Fibroblast of skin of right quadriceps (primary cell): ENCODE results near the gene ZNF132.
A peak's percentile ranks its signal among the peaks of the same experiment; 100 is the strongest.
"Not testable (repeated sequence)": the region's sequence is repeated elsewhere in the genome, so short reads cannot be mapped to it uniquely, and the experiment has no call there.

Experiments used
- DNase-seq: peaks from one replicate; pipeline ENCODE4 v3.0.0-alpha.2; 2013

ZNF132 gene

DNA sequence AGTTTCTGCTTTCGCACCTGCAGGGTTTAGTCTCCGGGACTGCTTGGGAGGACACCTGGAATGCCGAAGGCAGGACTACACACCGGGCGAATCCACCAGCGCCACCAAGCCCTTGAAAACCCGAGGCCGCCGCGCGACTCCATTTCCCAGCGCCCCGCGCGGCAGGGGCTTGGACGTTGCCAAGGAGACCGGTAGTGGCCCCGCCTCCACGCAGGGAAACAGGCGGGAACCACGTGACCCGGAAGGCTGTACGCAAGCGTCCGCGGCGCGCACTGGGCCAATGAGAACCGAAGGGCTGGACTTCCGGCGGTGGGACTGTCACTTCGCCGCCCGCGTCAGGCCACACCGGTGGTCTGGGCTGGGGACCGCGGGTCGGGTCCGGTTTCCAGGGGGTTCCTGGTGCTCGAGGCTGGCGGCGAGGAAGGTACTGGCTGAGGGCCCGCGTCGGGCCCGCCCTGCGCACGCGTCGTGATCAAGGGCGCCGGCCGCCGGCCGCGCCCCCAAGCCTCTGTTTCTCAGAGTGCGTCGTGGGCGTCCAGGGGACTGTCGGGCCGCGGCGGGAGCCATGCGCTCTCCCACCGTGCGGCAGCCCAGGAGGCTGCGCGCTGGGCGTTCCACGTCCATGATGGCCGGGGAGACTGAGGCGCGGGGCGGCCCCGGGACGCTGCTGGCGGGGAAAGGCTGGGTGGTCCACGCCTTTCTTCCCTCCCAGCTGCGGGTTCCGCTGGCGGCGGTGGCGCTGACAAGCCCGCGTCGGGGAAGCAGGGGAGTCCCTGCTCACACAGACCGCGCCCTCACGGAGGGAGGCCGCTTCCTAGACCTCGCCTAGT is 27.0 kb upstream of the ZNF132 start, which contains the start of gene ZNF324:
Gene ZNF324 (plus strand): TSS at position 321 of the 830 bp plus-strand sequence. CDS start 2,106 bp downstream, outside the sequence.
- peak; percentile 94 for DNase-seq

DNA sequence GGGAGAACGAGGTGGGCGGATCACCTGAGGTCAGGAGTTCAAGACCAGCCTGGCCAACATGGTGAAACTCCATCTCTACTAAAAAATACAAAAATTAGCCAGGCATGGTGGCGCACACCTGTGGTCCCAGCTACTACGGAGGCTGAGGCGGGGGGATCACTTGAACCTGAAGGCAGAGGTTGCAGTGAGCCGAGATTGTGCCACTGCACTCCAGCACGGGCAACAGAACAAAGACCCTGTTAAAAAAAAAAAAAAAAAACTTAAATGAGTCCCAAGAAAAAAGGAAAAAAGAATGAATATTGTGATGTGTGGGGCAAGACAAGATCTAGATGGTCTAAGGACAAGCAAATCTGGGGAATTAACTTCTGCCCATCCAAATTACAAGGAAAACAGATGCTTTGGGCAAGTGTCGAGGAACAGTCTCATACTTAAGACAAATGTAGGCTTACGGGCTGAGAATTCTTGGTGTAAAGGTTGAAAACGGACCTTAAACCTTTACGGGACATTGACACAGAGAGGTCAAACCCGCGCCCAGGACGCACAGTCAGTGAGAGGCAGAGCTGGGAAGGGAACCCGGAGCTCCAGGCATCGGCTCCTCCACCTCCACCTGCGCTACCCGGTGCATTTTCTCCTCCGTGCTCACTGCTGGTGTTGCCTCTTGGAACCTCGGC is 26.3 kb upstream of the ZNF132 start:
- DNase-seq = no peak

DNA sequence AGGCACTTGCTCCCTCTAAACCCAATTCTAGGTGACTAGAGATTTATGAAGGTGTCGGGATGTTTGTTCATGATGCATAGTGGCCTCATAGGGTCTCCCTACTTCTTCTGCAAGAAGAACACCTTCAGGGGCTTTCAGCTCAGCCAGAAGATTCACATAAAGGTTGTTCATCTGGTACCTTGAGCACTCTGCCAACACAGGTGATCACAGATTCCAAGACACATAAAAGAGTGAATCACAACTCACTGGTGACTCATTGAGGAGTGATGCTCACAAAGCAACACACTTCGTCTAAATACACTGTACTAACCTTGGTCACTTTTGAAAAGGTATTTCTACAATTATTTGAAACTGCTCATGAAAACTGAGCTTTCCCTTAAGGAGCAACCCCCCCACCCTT is 20.1 kb upstream of the ZNF132 start:
- DNase-seq = no peak

DNA sequence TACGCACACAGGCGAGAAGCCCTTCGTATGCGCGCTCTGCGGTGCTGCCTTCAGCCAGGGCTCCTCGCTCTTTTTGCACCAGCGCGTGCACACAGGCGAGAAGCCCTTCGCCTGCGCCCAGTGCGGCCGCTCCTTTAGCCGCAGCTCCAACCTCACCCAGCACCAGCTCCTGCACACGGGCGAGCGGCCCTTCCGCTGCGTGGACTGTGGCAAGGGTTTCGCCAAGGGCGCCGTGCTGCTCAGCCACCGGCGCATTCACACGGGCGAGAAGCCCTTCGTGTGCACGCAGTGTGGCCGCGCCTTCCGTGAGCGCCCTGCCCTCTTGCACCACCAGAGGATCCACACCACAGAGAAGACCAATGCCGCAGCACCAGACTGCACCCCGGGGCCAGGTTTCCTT is 16.2 kb upstream of the ZNF132 start:
- DNase-seq = no peak

DNA sequence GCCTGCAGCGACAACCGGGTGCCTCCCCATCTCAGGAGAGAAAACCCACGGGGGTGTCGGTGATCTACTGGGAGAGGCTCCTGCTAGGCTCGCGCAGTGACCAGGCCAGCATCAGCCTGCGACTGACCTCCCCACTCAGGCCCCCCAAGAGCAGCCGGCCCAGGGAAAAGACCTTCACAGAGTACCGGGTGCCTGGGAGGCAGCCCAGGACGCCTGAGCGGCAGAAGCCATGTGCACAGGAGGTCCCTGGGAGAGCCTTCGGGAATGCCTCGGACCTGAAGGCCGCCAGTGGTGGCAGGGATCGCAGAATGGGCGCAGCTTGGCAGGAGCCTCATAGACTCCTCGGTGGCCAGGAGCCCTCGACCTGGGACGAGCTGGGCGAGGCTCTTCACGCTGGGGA is 15.4 kb upstream of the ZNF132 start:
- DNase-seq = no peak

DNA sequence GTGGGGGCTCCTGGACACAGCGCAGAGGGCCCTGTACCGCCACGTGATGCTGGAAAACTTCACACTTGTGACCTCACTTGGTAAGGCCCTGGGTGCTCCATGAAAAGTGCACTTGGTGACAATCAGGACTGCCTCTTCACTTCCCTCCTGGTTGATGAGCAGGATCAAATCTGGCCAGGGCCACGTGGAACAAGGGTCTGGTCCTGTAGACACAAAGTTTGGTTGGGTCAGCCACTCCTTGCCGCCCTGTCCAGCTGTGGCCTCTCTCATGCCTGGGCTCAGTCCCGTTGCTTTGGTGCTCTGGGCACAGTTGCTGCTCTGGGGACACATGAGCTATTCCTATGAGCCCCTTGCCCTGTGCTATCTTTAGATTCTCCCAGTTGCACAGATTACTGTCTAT is 13.8 kb upstream of the ZNF132 start:
- no peak for DNase-seq

DNA sequence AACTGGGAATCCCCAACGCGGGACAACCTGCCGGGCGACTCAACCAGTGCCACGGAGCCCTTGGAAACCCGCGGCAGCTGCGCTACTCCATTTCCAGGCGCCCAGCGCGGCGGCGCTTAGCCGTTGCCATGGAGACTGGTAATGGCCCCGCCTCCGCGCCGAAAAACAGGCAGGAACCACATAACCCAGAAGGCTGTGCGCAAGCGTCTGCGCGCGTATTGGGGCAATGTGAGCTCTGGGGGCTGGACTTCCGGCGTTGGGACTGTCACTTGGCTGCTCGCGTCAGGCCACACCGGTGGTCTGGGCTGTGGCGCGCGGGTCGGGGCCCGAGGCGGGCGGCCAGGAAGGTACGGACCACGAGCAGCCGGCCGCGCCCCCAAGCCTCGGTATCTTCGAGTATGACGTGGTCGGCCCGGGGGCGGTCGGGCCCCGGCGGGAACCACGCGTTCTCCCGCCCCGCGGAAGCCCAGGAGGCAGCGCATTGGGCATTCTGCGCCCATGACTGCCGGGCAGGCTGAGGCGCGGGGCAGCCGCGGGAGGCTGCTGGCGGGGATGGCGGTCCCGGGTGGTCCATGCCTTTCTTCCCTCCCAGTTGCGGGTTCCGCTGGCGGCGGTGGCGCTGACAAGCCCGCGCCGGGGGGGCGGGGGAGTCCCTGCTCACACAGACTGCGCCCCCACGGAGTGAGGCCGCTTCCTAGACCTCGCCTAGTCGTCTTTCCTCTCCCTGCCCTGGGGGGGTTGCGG is 11.6 kb upstream of the ZNF132 start, which contains the start of gene ZNF324B:
Gene ZNF324B (plus strand): TSS at position 265 of the 744 bp plus-strand sequence. CDS start 2,080 bp downstream, outside the sequence.
- DNase-seq = peak; percentile 93

DNA sequence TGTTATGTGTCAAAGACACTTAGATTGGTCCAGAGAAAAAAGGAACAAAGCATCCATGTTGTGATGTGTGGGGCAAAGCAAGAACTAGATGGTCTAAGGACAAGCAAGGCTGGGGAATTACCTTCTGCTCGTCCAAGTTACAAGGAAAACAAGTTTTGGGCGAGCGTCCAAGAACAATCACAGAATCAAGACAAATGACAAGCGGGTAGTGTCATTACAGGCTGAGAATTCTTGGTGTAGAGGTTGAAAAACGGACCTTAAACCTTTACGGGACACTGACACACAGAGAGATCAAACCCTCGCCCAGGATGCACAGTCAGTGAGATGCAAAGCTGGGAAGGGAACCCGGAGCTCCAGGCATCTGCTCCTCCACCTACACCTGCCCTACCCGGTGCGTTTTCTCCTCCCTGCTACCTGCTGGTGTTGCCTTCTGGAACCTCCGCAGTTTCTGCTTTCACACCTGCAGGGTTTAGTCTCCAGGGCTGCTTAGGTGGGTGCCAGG is 11.0 kb upstream of the ZNF132 start:
- no peak for DNase-seq

DNA sequence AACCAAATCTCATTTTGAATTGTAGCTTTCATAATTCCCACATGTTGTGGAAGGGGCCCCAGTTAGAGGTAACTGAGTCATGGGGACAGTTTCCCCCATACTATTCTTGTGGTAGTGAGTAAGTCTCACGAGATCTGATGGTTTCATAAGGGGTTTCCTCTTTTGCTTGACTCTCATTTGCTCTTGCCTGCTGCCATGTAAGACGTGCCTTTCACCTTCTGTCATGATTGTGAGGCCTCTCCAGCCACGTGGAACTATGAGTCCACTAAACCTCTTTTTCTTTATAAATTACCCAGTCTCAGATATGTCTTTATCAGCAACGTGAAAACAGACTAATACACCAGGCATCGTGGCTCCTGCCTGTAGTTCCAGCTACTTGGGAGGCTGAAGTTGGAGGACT is 10.0 kb upstream of the ZNF132 start:
- not testable (repeated sequence) for DNase-seq

DNA sequence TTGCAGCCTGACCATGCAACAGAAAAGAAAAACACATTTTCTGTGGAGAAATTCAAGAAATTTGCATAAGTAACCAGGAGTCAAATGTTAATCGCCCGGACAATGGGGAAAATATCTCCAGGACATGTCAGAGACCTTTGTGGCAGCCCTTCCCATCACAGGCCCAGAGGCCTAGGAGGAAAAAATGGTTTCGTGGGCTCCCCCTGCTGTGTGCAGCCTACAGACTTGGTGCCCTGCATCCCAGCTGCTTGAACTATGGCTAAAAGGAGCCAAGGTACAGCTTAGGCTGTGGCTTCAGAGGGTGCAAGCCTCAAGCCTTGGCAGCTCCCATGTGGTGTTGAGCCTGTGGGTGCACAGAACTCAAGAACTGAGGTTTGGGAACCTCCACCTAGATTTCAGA is 8.9 kb upstream of the ZNF132 start:
- not testable (repeated sequence) for DNase-seq

DNA sequence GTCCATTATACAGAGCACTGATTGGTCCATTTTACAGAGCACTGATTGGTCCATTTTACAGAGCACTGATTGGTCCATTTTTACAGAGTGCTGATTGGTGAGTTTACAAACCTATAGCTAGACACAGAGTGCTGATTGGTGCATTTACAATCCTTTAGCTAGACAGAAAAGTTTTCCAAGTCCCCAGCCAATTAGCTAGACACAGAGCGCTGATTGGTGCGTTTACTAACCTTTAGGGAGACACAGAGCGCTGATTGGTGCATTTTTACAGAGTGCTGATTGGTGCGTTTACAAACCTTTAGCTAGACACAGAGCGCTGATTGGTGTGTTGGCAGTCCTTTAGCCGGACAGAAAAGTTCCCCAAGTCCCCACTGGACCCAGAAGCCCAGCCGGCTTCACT is 3.0 kb upstream of the ZNF132 start:
- not testable (repeated sequence) for DNase-seq

DNA sequence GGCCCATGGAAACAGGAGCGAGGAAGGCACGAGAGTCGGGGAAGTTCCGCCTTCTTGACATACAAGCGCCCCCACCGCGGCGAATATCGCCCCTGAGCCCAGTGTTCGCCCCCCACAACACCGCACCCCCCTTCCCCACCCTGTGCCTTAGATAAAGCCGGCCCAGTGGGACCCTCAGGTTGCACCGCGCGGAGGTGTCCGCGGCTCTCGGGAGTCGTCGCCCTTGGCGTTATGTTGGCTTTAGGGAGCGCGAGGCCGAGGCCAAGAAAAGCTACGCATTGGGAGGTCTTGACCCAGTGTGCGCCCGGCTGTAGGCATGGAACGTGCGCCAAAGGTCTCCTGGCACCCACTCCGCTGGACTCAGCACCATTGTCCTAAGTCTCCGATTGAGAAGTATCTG is 603 bp upstream of the ZNF132 start:
- no peak for DNase-seq

DNA sequence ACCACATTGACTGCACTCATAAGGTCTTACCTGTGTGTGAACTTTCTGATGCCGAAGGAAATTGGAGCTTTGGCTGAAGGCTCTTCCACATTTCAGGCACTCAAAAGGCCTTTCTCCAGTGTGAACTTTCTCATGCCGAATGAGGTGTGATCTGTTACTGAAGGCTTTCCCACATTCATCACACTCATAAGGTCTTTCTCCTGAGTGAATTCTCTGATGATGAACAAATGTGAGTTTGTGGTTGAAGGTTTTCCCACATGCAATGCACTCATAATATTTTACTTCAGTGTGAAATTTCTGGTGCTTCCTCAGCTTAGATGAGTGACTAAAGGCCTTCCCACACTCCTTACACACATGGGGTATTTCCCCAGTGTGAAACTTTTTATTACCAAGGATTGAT is 5.7 kb downstream of the ZNF132 start:
- DNase-seq = peak; percentile 16

DNA sequence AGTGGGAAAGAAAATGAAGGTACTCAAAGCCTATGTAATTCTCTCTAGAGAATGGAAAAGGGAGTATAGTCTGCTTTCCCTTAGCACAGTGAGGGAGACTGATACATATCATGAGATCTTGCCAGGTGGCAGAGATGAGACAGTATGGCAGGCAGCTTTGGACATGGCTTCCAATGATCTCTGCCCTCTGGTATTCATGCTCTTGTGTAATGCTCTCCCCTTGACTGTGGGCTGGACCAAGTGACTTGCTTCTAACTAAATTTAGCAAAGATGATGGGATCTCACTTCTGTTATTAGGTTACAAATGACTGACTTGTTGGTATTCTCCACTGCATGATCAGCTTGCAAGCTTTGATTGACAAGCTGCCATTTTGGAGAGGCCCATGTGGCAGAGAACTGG is 10.2 kb downstream of the ZNF132 start:
- no peak for DNase-seq

DNA sequence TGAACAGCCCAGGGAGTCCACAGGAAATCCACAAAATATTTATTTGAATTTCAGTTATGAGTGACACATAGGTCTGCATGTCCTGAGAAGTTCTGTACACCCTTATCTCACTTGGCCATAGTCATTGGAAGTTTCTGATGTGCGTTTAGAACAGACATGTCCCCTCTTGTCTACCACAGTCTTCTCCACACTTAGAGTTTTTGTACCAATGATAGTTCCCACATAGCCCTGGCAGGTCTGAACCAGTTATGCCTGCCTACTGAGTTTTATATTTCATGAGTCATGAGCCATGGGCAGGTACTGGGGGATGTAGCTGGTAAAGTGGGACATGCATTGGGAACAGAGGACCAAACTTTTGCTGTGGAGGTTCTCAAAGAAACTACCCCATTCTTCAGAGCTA is 11.3 kb downstream of the ZNF132 start:
- DNase-seq = no peak

DNA sequence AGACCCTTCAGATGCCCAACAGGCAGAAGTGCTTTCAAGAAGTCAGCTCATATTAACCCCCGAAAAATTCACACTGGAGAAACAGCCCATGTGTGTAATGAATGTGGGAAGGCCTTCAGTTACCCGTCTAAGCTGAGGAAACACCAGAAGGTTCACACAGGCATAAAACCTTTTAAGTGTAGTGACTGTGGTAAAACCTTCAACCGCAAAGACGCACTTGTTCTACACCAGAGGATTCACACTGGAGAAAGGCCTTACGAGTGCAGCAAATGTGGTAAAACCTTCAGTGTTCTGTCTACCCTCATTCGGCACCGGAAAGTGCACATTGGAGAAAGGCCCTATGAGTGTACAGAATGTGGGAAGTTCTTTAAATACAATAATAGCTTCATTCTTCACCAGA is 22.9 kb downstream of the ZNF132 start:
- DNase-seq = no peak

DNA sequence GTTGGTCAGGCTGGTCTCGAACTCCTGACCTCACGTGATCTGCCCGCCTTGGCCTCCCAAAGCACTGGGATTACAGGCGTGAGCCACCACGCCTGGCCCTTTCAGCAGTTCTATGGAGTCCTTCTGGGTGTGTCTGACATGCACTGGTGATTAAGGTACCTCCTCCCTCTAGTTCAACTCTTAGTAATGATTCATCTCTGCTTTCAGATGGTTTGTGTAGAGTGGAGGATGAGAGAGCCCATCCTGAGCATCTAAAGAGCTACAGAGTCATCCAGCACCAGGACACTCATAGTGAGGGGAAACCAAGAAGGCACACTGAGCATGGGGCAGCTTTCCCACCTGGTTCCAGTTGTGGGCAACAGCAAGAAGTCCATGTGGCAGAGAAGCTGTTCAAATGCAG is 23.3 kb downstream of the ZNF132 start:
- DNase-seq = no peak

DNA sequence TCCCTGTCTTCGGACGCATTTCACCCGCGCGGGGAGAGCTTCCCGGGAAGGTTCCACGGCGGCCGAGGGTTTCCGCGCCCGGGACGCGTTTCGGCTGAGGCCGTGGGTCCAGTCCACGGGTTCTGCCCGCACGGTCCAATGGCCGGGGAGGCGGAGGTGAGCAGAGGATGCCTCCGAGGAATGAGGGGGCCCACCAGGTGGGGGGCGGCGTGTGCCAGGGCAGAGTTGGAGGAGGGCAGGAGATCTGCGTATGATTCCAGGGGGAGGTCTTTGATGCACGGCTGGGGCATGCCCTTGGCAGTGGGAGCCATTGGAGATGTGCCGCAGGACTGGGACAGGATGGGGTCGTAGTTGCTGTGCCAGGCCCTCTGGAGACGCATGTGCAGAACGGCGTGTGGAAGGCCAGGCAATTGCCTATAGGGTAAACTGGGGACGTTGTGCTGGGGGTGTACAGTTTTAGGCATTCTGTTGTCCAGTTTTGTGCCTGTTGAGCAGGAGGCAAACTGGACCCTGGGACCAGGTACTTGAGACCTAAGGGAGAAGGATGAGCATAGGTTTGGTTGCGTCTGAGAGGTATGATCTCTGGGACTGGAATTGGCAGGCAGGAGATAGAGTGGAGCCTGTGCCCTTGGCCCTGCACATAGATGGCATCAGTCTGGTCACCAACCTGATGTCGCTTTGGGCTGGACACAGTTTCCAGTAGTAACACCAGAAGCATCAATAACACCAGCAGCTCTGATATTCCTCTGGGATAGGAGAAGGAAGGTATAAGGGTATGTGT is 30.8 kb downstream of the ZNF132 start:
- no peak for DNase-seq

DNA sequence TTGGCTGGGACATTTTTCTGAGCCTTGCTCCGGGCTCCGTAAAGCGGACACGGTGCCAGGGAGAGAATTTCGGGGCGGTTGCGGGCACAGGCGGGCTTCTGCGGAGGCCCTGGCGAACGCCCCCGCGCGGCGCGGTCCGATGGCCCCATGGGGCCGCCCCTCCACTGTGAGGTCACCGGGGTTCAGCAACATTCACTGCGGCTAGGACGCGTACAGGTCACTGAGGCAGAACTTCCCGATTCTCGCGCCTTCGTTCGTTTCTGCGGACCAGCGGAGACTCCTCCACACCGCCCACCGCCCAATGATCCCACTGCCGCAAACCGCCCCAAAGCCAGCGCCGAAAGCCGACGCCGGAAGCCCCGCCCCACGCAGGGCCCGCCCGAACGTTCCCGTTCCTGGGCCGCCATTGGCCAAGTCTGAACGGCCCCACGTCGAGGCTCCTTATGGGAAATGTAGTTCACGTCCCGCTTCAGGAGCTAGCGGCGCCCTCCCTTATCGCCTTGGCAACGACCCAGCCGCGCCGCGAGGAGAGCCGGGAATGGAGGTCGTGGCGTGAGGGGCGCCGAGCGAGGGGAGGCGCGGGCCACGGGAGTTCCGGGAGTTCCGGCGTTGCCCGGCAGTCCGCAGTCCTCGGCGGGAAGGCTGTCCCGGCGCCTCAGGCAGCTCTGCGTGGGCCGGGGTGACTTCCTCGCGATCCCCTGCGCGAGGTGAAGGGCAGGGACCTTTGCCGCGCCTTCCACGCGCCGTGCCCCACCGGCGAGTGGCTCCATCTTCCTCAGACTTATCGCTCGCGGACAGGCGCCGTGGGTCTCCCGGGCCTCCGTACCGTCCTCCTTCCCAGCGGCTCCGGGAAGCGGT is 31.6 kb downstream of the ZNF132 start, which contains the start of gene ZNF584:
Gene ZNF584 (plus strand): TSS at position 498 of the 858 bp plus-strand sequence. CDS start 499 bp downstream, outside the sequence.
- peak; percentile 96 for DNase-seq

DNA sequence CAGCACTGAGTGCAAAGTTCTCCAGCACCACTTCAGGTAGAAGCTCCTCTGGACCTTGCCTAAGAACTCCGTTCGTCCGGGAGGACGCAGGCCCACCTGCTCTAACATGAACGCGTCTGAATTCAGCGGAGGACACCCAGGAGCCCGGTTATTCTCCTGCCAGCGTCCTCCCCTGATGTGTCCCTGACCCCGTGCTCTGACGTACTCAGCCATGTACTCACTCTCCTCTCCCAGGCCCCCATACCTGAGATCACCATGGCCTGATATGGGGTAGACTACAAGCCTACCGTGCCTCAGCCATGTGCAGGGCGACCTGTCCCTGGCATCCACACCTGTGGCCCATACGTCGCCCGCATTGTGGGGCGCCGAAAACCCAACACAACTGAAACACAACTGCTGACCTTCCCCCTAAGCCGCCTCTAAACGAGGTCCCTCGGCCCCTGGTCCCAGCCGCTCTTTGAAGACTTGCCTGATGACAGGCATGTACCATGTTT is 32.2 kb downstream of the ZNF132 start:
- no peak for DNase-seq
